GM12891 (cell line): ENCODE results near the gene PTPRQ.

Experiments
- PAX5 ChIP-seq: IDR thresholded peaks from 2 replicates; pipeline ENCODE4 v1.6.1; 2011; ENCODE audit warnings: low read length, moderate library complexity, mild to moderate bottlenecking; ENCODE audit not compliant: insufficient read depth, severe bottlenecking
- POLR2A ChIP-seq: IDR thresholded peaks from 2 replicates; pipeline ENCODE4 v1.6.1; 2011; ENCODE audit warnings: low read depth, low read length, control low read depth
- POLR2AphosphoS5 ChIP-seq: IDR thresholded peaks from 2 replicates; pipeline ENCODE4 v1.6.1; 2011; ENCODE audit warnings: low read depth, low read length, control low read depth
- POU2F2 ChIP-seq: IDR thresholded peaks from 2 replicates; pipeline ENCODE4 v1.6.1; 2011; ENCODE audit warnings: low read depth, mild to moderate bottlenecking, control low read depth, low read length, moderate library complexity
- SPI1 ChIP-seq: IDR thresholded peaks from 2 replicates; pipeline ENCODE4 v1.6.1; 2011; ENCODE audit warnings: low read depth, low read length, control low read depth
- TAF1 ChIP-seq: IDR thresholded peaks from 2 replicates; pipeline ENCODE4 v1.6.1; 2011; ENCODE audit warnings: low read depth, low read length, control low read depth

GRCh38 chr12:80596509-80596908, 152.5 kb downstream of the PTPRQ start:
- TF ChIP-seq POLR2A (no peak), SPI1 (no peak), POLR2AphosphoS5 (no peak), TAF1 (no peak), PAX5 (no peak), POU2F2 (no peak)
